HepG2 (cell line): ENCODE measurements around the gene EVA1A. TPM values are rescaled to one million over a fixed set of nuclear protein-coding genes. Genes with fewer than 3 reads are reported as not detected.
A peak's percentile ranks its signal among the peaks of the same experiment; 100 is the strongest.

Source experiments
- ARID5B ChIP-seq: IDR thresholded peaks from 2 replicates; pipeline ENCODE4 v1.4.0; 2020; ENCODE audit warnings: mild to moderate bottlenecking, missing genetic modification reagents
- DRAP1 ChIP-seq: IDR thresholded peaks from 2 replicates; pipeline ENCODE4 v1.6.1; 2016; ENCODE audit warnings: missing genetic modification reagents, missing compliant biosample characterization
- FOXA1 ChIP-seq, 2 experiments: fragments of 450-650 bp in 1 of 2; sonication (generic) in 1 of 2; formaldehyde crosslinking in 1 of 2; IDR thresholded peaks; 2 replicates each; pipeline versions ENCODE4 v1.4.0 to v1.6.1; 2016 to 2020; ENCODE audit warnings: missing genetic modification reagents in 1 of 2
- MAFG ChIP-seq: sonication (generic); formaldehyde crosslinking; IDR thresholded peaks from 2 replicates; pipeline ENCODE4 v1.5.1; 2020; ENCODE audit warnings: mild to moderate bottlenecking, missing genetic modification reagents
- NCOA2 ChIP-seq: sonication (generic); formaldehyde crosslinking; IDR thresholded peaks from 2 replicates; pipeline ENCODE4 v1.8.0; 2022; ENCODE audit warnings: inconsistent platforms
- NFE2L2 ChIP-seq: fragments of 150-350 bp; IDR thresholded peaks from 2 replicates; pipeline ENCODE4 v1.6.1; 2014; ENCODE audit warnings: low read length
- NFKBIZ ChIP-seq: IDR thresholded peaks from 2 replicates; pipeline ENCODE4 v1.6.1; 2018; ENCODE audit warnings: missing genetic modification reagents, missing compliant biosample characterization
- NKX3-1 ChIP-seq: sonication (generic); formaldehyde crosslinking; IDR thresholded peaks from 2 replicates; pipeline ENCODE4 v1.5.0; 2020; ENCODE audit warnings: missing genetic modification reagents
- PCBP2 ChIP-seq: fragments of 200-400 bp; formaldehyde crosslinking; optimal IDR thresholded peaks from 2 replicates; pipeline ENCODE3; 2018; ENCODE audit warnings: low read length, low read depth; ENCODE audit not compliant: poor library complexity, severe bottlenecking
- PHF21A ChIP-seq: sonication (generic); formaldehyde crosslinking; IDR thresholded peaks from 2 replicates; pipeline ENCODE4 v1.5.0; 2020; ENCODE audit warnings: mild to moderate bottlenecking, missing genetic modification reagents
- RBM39 ChIP-seq: fragments of 200-400 bp; formaldehyde crosslinking; IDR thresholded peaks from one replicate; pipeline ENCODE4 v1.6.1; 2018; ENCODE audit warnings: antibody characterized with exemption, mild to moderate bottlenecking, low read depth, low read length; ENCODE audit not compliant: poor library complexity, severe bottlenecking
- RORA ChIP-seq: sonication (generic); formaldehyde crosslinking; IDR thresholded peaks from 2 replicates; pipeline ENCODE4 v1.5.0; 2020; ENCODE audit warnings: mild to moderate bottlenecking, missing genetic modification reagents, moderate library complexity
- SIN3A ChIP-seq: IDR thresholded peaks from 2 replicates; pipeline ENCODE4 v1.6.1; 2011; ENCODE audit warnings: low read depth, mild to moderate bottlenecking, control low read depth, low read length, borderline replicate concordance
- TBP ChIP-seq: sonication (generic); formaldehyde crosslinking; IDR thresholded peaks from 2 replicates; pipeline ENCODE4 v1.5.0; 2020; ENCODE audit warnings: missing genetic modification reagents
- TRAFD1 ChIP-seq: sonication (generic); formaldehyde crosslinking; IDR thresholded peaks from 2 replicates; pipeline ENCODE4 v1.5.1; 2020; ENCODE audit warnings: missing genetic modification reagents, mild to moderate bottlenecking, borderline replicate concordance
- ZBTB14 ChIP-seq: sonication (generic); formaldehyde crosslinking; IDR thresholded peaks from 2 replicates; pipeline ENCODE4 v1.4.0; 2020; ENCODE audit warnings: missing genetic modification reagents
- ZBTB37 ChIP-seq: sonication (generic); formaldehyde crosslinking; IDR thresholded peaks from 2 replicates; pipeline ENCODE4 v1.4.0; 2020; ENCODE audit warnings: mild to moderate bottlenecking, missing genetic modification reagents
- ZFX ChIP-seq: sonication (generic); formaldehyde crosslinking; IDR thresholded peaks from 2 replicates; pipeline ENCODE4 v1.4.0; 2020; ENCODE audit warnings: mild to moderate bottlenecking, low read depth, missing genetic modification reagents, moderate library complexity
- ZNF282 ChIP-seq: fragments of 450-650 bp; IDR thresholded peaks from 2 replicates; pipeline ENCODE4 v1.6.1; 2018; ENCODE audit not compliant: partially characterized antibody
- ZNF766 ChIP-seq: sonication (generic); formaldehyde crosslinking; IDR thresholded peaks from 2 replicates; pipeline ENCODE4 v1.5.0; 2020; ENCODE audit warnings: missing genetic modification reagents, borderline replicate concordance
- polyA plus RNA-seq, 8 experiments: library from polyadenylated mRNA; depleted of rRNA in 3 of 8; stranded (reverse) in 7 of 8; unstranded in 1 of 8; fragments of >200 nt; fragmentation: Illumina TruSeq in 4 of 8; extraction: Trizol in 4 of 8; gene quantifications; 2 replicates each; pipeline versions ENCODE4 v1.2.1 to v1.2.3, GENCODE V29; 2011 to 2016; ENCODE audit warnings: low read depth in 4 of 8, missing spikeins in 1 of 8, mixed read lengths in 1 of 8; ENCODE audit not compliant: insufficient read depth in 1 of 8
- total RNA-seq, 5 experiments: library from RNA; depleted of rRNA; stranded (reverse); fragments of >200 nt; fragmentation: Illumina TruSeq; extraction: Trizol; gene quantifications; 2 replicates each; pipeline ENCODE4 v1.2.3, GENCODE V29; 2016; ENCODE audit warnings: low read depth in 1 of 5

Gene EVA1A
- total and polyA plus RNA-seq, 2 of the 13 experiments (the other 11 are each of a cell fraction or from before 2014, with no cell fraction given): 57.5 to 57.8 TPM

- TF ChIP-seq RORA (0 out of 2 replicates have a peak, but pooled peaks have one; percentile 80), DRAP1 (CRISPR knock-in tag) (peak; percentile 27; the same call in 1 of the 2 replicates), FOXA1 (IDR thresholded peaks at IDR 0.05) (no peak), FOXA1 (CRISPR knock-in tag; IDR thresholded peaks at IDR 0.05) (peak; percentile 8; the same call in 1 of the 2 replicates), NCOA2 (CRISPR knock-in tag) (no peak; the same call in 1 of the 2 replicates), ZBTB37 (CRISPR knock-in tag) (no peak), NKX3-1 (CRISPR knock-in tag) (no peak; the same call in 1 of the 2 replicates), ARID5B (peak; percentile 41), SIN3A (no peak), PCBP2 (no peak), NFKBIZ (CRISPR knock-in tag) (0 out of 2 replicates have a peak, but pooled peaks have one; percentile 15), ZBTB14 (CRISPR knock-in tag) (no peak), PHF21A (CRISPR knock-in tag) (peak; percentile 22; the same call in 1 of the 2 replicates), NFE2L2 (no peak), RBM39 (no peak), TBP (CRISPR knock-in tag) (no peak), TRAFD1 (CRISPR knock-in tag) (no peak; the same call in 1 of the 2 replicates), ZNF766 (CRISPR knock-in tag) (no peak), MAFG (CRISPR knock-in tag) (no peak), ZNF282 (no peak), ZFX (CRISPR knock-in tag) (no peak)
Measured at GRCh38 chr2:75560022-75560767, 544 bp downstream of the EVA1A start (continued).
